NB4 (cell line): Measurements from ENCODE around the gene MAGEL2.

Source experiments
- CTCF ChIP-seq: IDR thresholded peaks from one replicate; pipeline ENCODE4 v1.5.1; 2012; ENCODE audit warnings: low read depth, low read length
- MAX ChIP-seq: IDR thresholded peaks from 2 replicates; pipeline ENCODE4 v1.6.1; 2011; ENCODE audit warnings: low read depth, low read length
- POLR2A ChIP-seq: IDR thresholded peaks from 2 replicates; pipeline ENCODE4 v1.6.1; 2011; ENCODE audit warnings: mild to moderate bottlenecking; ENCODE audit not compliant: insufficient read length; ENCODE audit errors: extremely low read depth

GRCh38 chr15:23694592-23694991 is 46.9 kb upstream of the MAGEL2 start:
- TF ChIP-seq CTCF (no peak), POLR2A (no peak), MAX (no peak)
